NB4 (cell line): ENCODE data around the gene CDK5.

ENCODE experiments used
- CTCF ChIP-seq: IDR thresholded peaks from one replicate; pipeline ENCODE4 v1.5.1; 2012; ENCODE audit warnings: low read depth, low read length
- MYC ChIP-seq: IDR thresholded peaks from 2 replicates; pipeline ENCODE4 v1.6.1; 2011; ENCODE audit warnings: low read depth, low read length
- POLR2A ChIP-seq: IDR thresholded peaks from 2 replicates; pipeline ENCODE4 v1.6.1; 2011; ENCODE audit warnings: mild to moderate bottlenecking; ENCODE audit not compliant: insufficient read length; ENCODE audit errors: extremely low read depth

DNA sequence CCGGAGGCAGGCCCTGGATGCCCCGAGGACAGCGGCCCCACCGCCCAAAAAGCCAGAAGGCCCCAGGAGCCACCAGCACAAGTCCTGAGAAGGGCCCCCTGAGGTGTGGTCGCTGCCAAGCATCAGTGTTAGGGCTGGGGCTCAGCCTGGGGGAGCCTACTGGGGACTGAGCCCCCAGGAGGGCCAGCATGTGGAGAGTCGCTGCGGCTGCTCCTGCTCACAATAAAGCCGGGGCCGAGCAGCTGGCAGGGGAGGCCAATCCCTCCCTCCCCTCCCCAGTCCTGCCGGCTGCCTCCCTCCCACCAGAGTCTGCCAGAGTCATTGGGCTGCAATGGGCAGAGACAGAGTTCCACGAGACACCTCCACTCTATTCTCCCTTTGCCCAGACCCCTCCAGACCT is 12.4 kb downstream of the CDK5 start:
- TF ChIP-seq POLR2A = no peak
- TF ChIP-seq CTCF = no peak
- TF ChIP-seq MYC = no peak
